Fibroblast of lung (primary cell): Measurements from ENCODE around the gene CCDC14.

Source experiments
- EZH2 ChIP-seq: IDR thresholded peaks from 2 replicates; pipeline ENCODE4 v1.5.1; 2012; ENCODE audit warnings: low read length, control low read depth, mild to moderate bottlenecking; ENCODE audit errors: missing control alignments
- TF ChIP-seq, protein P1 (sequence below), 2 donors: IDR thresholded peaks in 1 of 2; conservative IDR thresholded peaks in 1 of 2; 1 replicate in 1 of 2; 2 replicates in 1 of 2; pipeline ENCODE4 v1.5.1; 2011 to 2012; ENCODE audit warnings: low read length in 2 of 2, control low read depth in 1 of 2, inconsistent platforms in 1 of 2, low read depth in 1 of 2, mild to moderate bottlenecking in 1 of 2

DNA sequence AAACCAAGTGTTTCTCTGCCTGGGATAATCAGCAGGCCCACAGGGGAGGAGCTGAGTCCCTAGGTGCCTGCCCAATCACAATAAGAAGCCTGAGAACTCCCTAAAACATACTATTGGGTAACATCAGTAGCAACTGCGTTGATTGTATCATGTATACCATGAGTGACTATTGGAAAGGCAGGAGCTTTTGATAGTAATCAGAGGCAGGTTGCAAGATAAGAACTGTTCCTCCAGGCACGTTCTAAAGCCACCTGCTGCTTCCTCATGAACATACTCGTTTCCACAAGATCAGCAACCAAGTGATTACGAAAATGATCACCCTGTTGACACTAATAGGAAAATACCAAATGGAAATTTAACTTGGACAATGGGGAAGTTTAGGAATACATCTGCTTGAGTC is 83.6 kb downstream of the CCDC14 start:
- TF ChIP-seq, protein P1, sequence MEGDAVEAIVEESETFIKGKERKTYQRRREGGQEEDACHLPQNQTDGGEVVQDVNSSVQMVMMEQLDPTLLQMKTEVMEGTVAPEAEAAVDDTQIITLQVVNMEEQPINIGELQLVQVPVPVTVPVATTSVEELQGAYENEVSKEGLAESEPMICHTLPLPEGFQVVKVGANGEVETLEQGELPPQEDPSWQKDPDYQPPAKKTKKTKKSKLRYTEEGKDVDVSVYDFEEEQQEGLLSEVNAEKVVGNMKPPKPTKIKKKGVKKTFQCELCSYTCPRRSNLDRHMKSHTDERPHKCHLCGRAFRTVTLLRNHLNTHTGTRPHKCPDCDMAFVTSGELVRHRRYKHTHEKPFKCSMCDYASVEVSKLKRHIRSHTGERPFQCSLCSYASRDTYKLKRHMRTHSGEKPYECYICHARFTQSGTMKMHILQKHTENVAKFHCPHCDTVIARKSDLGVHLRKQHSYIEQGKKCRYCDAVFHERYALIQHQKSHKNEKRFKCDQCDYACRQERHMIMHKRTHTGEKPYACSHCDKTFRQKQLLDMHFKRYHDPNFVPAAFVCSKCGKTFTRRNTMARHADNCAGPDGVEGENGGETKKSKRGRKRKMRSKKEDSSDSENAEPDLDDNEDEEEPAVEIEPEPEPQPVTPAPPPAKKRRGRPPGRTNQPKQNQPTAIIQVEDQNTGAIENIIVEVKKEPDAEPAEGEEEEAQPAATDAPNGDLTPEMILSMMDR (conservative IDR thresholded peaks at IDR 0.05 in 1 of 2, IDR thresholded peaks at IDR 0.05 in 1 of 2; ENCODE audit: low read depth in 1 of 2, low read length in 2 of 2), result no peak
- TF ChIP-seq EZH2, result no peak
